Mononuclear cell (primary cell): ENCODE data around the gene DUS3L. TPM values are rescaled to one million over a fixed set of nuclear protein-coding genes. Genes with fewer than 3 reads are reported as not detected.

Experiments
- H3K27me3 ChIP-seq: 2 replicates; pipeline ENCODE4 v1.6.0; 2011; ENCODE audit warnings: low read length, control low read depth; ENCODE audit not compliant: insufficient read depth
- H3K4me1 ChIP-seq: 2 replicates; pipeline ENCODE4 v1.5.1; 2011; ENCODE audit warnings: mild to moderate bottlenecking, low read length, control low read depth; ENCODE audit not compliant: insufficient read depth
- H3K4me3 ChIP-seq: 2 replicates; pipeline ENCODE4 v1.5.1; 2011; ENCODE audit warnings: mild to moderate bottlenecking, low read length, moderate library complexity
- H3K9me3 ChIP-seq: 2 replicates; pipeline ENCODE4 v1.5.1; 2011; ENCODE audit warnings: low read depth, mild to moderate bottlenecking, control low read depth, low read length
- total RNA-seq: library from RNA; depleted of rRNA; stranded (reverse); fragments of >200 nt; gene quantifications from one replicate; pipeline ENCODE4 v1.2.3, GENCODE V29; 2012

Gene DUS3L, protein sequence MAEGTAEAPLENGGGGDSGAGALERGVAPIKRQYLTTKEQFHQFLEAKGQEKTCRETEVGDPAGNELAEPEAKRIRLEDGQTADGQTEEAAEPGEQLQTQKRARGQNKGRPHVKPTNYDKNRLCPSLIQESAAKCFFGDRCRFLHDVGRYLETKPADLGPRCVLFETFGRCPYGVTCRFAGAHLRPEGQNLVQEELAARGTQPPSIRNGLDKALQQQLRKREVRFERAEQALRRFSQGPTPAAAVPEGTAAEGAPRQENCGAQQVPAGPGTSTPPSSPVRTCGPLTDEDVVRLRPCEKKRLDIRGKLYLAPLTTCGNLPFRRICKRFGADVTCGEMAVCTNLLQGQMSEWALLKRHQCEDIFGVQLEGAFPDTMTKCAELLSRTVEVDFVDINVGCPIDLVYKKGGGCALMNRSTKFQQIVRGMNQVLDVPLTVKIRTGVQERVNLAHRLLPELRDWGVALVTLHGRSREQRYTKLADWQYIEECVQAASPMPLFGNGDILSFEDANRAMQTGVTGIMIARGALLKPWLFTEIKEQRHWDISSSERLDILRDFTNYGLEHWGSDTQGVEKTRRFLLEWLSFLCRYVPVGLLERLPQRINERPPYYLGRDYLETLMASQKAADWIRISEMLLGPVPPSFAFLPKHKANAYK
- total RNA-seq, result 42.8 TPM

DNA sequence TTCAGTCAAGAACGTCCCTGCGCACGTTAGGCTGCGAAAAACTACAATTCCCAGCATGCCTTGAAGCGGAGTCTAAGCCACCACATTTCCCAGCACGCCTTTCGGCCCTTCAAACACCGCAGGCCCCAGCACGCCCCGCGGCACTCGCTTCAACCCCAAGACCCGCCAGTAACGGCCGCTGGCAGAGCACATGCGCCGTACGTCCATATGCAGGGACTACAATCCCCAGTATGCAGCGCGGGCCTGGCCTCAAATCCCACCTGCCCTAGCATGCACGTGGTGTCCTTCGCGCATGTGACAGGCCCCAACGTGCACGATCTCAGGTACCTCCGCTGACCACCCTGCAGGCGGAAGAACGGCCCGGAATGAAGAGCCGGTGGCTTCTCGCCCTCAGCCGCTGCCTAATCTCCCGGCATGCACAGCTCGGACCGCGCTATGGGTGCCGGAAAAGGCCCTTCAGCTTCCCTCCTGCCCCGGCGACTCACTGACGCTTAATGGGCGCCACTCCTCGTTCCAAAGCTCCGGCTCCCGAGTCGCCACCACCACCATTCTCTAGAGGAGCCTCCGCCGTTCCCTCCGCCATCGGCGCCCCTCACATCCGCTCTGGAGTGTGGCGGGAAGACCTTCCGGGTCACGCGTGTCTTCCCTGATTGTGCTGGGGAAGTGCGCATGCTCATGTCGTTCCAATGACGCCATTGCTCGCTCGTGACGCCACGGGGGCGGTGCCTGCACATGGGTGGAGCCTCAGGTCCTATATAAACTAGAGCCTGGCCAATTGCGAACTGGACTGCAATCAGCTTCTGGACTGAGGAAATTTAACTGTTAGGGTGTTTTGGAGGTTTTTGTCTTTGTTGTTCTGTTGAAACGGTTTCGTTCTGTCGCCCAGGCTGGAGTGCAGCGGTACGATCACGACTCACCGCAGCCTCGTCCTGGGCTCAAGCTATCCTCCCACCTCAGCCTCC is at the start of gene DUS3L:
Gene DUS3L, minus strand, starts transcription at position 605 of the 962 bp plus-strand sequence. Its CDS starts 22 bp downstream, at position 583.
- Histone ChIP-seq H3K9me3 (no peaks in the 10 kb centered on the region), H3K4me3 (peak within 1 kb of the TSS; percentile 65), H3K27me3 (no peaks in the 10 kb centered on the region), H3K4me1 (peaks cover 10% of the 10 kb centered on the region)

DNA sequence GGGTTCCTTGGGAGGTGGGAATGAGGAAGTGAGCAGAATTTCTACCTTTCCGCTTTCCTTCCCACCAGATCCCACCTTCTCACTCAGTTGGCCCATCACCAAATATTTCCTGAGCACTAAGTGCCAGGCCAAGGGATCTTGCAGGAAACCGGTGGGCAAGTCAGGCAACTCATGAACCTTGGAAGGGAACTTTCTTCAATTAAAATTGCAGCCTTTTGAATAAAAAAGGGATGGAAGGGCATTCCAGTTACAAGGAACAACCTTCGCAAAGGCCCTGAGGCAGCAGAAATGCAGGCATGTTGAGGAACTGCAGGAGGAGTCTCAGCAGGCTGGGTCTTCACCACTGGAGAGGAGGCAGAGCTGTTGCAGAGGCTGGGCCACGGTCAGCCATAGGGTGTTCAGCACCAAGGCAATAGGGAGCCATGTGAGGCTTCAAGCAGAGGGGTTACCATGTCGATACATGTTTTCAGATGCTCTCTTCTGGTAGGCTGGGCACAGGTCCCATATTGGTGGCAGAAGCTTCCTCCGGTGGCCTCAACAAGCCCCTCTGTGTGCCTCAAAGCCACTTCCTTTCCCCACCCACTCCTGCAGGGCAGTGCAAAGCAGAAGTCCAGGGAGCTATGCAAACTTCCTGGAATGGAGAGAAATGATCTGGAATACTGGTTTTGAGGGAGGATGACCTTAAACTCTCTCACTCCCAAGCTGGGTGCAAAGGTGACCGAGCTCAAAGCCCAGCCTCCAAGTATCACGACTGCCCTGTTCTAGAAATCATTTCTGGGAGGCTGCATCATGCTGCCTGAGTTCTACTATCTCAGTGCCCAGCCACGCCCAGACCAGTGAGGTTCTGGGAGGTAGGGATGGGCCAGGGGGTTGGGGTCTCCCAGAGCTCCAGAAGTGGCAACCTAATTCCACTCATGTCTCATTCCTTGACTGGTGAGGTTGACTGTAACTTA is 48.4 kb upstream of the DUS3L start, which contains the start of gene FUT6:
Gene FUT6, minus strand, starts transcription at position 638 of the 953 bp plus-strand sequence. CDS start 7,135 bp downstream, outside the sequence.
- H3K27me3 ChIP-seq, result no peaks in the 10 kb centered on the region
- no peaks in the 10 kb centered on the region for H3K9me3 ChIP-seq
- H3K4me1 ChIP-seq, result peaks cover 13% of the 10 kb centered on the region
- H3K4me3 ChIP-seq, result no peak within 1 kb of the TSS

DNA sequence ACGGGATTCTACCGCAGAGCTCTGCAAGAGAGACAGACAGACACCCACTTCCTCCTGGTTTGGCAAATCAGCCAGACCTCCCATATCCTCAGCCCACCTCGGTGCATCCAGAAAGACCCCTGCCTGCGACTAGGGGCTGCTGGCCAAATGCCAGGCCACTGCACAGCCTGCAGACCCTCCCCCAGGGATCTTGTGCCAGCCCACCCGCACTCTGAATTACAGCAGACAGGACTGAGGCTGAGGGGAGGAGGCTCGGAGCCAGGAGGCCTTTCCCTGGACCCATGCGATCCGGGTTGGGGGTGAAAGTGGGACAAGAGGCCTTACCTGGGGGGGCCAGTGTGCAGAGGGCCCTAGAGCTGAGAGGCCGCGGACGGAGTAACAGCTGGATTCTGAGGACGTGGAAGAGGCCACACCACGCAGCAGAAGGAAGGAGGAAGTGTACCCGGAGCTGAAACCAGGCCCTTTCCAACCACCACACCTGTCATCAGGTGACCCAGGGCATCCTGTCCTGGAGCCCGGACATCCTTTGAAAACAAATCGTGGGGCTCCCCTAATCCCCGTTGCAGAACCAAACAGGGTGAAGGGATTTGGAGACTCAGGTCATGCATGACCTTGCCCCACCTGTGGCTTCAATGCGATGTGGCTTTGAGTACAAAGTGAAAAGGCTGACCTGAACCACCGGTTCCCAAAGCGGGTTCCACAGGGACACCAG is 47.5 kb upstream of the DUS3L start:
- peaks cover 13% of the 10 kb centered on the region for H3K4me1 ChIP-seq
- no peaks in the 10 kb centered on the region for H3K9me3 ChIP-seq
- H3K27me3 ChIP-seq, result no peaks in the 10 kb centered on the region
- no peak overlapping the region for H3K4me3 ChIP-seq

DNA sequence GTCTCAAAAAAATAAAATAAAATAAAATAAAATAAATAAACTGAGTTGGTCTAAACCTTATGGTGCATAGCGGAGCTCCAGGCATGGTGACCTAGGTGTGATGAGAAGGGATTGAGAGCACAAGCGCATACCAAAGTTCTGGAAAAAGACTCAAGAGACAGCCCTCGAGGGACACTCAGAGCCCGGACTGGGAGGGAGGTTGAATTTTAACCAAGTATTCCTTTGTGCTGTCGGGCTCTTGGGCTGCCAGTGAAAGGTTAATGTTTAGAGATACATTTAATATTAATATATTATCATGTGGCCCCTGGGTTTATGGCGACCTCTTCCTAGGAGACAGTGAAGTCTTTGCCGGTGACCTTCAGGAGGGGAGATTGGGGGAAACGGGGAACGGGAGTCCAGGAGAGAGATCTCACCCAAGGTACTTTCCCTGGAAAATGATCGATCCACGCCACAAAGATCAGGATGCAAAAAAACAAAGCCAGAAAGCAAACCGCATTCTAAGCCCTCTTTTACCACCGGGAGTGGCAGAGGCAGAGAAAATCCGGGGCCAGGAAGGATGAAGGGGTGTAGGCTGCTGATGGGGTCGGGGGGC is 46.9 kb upstream of the DUS3L start:
- Histone ChIP-seq H3K27me3 (no peaks in the 10 kb centered on the region), H3K4me1 (peaks cover 13% of the 10 kb centered on the region), H3K4me3 (no peak overlapping the region), H3K9me3 (no peaks in the 10 kb centered on the region)

DNA sequence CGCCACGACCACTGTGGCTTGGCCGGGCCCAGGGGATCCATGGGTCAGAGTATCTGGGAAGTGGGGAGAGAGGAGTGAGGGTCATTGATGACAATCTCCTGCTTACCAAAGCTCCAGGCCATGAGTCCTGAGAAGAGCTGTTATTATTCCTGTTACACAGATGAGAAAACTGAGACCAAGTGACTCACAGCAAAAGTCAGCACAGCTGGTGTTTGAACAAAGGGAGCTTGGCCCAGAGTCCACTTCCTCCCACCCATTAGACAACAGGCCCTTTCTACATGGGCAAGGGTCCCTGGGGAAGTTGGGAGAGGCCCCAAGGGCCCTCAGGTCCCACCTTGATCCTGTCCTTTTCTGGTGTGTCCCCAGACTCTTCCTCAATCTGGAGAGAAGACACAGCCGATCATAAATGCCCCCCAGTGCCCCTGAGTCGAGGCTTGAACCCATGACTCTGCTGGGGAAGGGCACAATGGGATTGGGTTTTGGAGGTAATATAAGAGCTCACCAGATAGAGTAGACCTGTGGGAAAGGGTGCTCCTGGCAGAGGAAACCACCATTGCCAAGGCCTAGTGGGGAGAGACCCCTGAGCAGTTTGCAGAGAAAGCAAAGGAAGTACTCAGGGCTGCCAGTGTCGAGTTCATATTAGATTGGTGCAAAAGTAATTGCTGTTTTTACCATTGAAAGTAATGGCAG is 41.7 kb upstream of the DUS3L start:
- Histone ChIP-seq H3K4me1 (peaks cover 15% of the 10 kb centered on the region), H3K27me3 (no peaks in the 10 kb centered on the region), H3K9me3 (no peaks in the 10 kb centered on the region), H3K4me3 (no peak overlapping the region)

DNA sequence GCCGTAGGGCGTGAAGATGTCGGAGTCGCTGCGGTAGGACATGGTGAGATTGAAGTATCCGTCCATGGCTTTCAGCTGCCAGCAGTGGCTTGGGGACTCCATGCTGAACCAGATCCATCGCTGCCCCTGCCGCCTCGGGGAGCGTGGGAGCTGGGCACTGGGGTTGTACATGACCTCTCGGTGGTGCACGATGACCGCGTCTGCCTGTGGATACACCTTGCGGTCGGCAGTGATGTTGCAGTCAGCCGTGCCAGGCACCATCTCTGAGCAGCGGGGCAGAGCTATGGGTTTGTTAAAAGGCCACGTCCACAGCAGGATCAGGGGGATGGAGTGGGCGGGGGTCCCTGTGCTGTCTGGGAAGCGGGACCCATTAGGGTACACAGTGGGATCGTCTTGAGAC is 41.1 kb upstream of the DUS3L start:
- H3K4me3 ChIP-seq, result no peak overlapping the region
- peaks cover 19% of the 10 kb centered on the region for H3K4me1 ChIP-seq
- H3K27me3 ChIP-seq, result no peaks in the 10 kb centered on the region
- H3K9me3 ChIP-seq, result no peaks in the 10 kb centered on the region

DNA sequence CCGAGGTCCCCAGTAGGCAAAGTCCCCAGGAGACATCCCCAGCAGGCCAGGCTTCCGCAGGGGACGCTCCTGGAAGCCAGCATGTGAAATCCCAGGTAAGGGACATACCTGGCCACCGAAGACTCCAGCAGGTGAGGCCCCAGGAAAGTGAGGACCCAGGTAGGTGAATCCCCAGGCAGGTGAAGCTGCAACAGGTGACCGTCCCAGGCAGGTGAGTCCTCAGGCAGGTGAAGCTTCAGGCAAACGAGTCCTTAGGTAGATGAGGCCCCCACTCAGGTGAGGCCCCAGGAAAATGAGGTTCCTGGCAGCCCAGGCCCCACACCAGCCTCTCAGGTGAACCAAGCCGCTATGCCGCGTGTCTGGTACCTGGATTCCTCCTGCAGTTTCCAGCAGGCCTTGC is 40.2 kb upstream of the DUS3L start:
- Histone ChIP-seq H3K9me3 (no peaks in the 10 kb centered on the region), H3K4me1 (peaks cover 27% of the 10 kb centered on the region), H3K4me3 (no peak overlapping the region), H3K27me3 (no peaks in the 10 kb centered on the region)

DNA sequence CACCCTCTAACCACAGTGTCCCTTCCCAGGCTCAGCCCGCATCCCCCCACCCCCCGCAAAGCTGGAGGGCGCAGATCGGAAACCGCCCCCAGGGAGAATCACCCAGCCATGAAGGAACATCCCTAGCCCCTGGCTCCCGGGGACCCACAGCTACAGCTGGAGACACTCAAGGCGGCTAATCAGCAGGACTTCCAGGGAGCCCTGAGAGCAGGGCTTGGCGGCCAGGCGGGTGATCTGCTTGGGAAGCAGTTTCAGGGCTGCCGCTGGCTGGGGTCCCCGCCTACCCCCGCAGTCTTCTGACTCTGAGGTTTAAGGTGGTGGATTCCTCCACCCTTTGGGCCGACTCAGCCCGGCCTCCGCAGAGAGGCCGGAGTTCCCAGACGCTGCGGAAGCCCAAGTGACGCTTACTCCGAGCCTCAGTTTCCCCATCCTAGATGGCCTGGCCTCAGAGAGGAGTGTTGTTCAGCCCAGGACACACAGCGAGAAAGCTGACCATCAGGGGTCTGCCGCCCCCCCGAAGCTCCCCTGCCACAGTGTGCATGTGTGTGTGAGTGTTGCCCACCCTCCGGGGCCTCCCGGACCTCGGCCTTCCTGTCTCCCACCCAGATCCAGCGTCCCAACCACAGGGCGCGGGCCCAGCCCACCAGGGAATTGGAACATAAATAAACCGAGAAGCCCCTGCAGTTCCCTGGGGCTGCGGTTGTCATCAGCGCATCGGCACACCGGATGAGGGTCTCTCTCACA is 38.8 kb upstream of the DUS3L start:
- Histone ChIP-seq H3K27me3 (no peaks in the 10 kb centered on the region), H3K4me3 (no peak overlapping the region), H3K4me1 (peaks cover 27% of the 10 kb centered on the region), H3K9me3 (no peaks in the 10 kb centered on the region)

DNA sequence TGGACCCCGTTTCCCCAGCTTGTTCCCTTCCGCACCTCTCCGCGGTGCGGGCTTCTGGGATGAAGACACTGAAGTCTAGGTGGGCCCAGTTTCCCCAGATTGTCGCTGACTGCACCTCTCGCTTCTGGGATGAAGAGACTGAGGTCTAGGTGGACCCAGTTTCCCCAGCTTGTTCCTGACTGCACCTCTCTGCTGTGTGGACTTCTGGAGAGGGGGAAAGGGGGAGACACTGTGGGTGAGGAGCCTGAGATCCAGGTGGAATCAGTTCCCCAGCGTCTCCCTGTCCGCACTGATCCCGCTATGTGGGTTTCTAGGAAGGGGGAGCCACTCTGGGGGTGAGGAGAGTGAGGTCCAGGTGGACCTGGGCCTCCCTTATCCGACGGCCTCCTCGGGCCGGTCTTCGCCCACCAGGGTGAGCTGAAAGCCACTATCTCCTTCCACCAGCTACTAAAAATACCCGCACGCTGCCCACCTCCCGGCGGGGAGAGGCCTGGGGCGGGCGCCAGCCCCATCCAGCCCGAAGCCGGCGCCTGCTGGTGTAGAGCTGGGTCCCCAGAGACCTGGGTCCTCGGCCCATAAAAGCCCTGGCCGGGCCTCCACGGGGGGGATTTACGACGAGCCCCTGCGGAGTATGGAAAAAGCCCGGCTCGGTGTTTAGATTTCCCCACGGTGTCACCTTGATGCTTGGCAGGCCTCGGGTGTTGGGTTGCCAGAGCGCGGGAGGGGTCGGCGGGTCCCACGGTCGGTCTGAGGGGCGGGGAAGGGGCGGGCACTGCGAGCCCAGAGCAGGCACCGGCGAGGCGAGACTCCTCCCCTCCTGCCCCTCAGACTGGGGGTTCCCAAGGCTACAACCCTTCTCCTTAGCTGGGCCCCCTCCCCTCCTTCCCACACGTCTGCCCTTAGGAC is 38.0 kb upstream of the DUS3L start:
- Histone ChIP-seq H3K4me3 (peak overlapping the region; percentile 55), H3K27me3 (no peaks in the 10 kb centered on the region), H3K9me3 (no peaks in the 10 kb centered on the region), H3K4me1 (peaks cover 27% of the 10 kb centered on the region)

DNA sequence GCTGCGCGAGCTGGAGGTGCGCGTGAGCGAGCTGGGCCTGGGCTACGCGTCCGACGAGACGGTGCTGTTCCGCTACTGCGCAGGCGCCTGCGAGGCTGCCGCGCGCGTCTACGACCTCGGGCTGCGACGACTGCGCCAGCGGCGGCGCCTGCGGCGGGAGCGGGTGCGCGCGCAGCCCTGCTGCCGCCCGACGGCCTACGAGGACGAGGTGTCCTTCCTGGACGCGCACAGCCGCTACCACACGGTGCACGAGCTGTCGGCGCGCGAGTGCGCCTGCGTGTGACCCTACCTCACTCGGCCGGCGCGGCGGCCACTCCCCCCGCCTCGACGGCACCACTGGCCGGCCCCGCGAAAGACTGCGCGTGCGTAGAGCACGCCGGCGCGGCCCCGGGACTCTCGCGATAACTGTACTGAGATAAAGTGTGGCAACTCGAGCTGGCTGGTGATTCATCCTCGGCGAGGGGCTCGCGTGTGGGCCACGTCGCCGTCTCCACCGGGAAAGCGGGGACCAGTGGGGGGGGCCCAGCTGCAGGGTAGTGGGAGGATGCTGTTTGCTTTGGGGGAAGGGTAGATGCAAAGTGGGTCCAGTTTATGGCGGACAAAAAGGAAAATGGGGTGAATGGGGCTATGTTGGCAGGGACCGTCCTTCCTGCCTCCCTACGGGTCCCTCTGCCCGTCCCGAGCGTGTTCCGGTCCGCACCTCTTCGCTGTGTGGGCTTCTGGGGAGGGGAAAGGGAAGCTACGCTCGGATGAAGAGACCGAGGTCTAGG is 37.1 kb upstream of the DUS3L start:
- H3K9me3 ChIP-seq, result no peaks in the 10 kb centered on the region

DNA sequence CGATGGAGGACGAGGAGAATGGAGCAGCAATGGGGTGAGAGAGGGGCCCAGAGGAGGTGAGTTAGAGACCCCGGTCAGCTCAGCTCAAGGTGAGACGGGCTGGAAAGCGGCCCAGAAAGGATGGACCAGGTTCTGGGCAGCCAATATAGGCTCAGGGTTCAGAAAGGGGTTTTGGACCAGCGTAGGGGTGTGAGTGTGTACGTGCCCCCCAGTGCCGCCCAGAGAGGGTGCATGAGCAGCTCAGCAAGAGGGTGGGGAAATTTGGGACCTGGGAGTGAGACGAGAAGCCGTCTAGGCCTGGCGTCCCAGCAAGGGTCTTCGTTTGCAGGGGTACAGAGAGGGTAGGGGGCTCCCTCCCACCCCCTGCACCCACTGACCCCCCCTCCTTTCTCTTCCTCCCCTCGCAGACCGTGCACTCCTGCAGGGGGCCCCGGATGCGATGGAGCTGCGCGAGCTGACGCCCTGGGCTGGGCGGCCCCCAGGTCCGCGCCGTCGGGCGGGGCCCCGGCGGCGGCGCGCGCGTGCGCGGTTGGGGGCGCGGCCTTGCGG is 36.5 kb upstream of the DUS3L start:
- Histone ChIP-seq H3K9me3 (no peaks in the 10 kb centered on the region), H3K27me3 (no peaks in the 10 kb centered on the region), H3K4me3 (peak overlapping the region; percentile 55), H3K4me1 (peaks cover 27% of the 10 kb centered on the region)

More for the DNA sequence above, 37.1 kb upstream of the DUS3L start:
- Histone ChIP-seq H3K27me3 (no peaks in the 10 kb centered on the region), H3K4me3 (peak overlapping the region; percentile 55), H3K4me1 (peaks cover 27% of the 10 kb centered on the region)
